ENCODE results near the gene CCDC178.

DNA sequence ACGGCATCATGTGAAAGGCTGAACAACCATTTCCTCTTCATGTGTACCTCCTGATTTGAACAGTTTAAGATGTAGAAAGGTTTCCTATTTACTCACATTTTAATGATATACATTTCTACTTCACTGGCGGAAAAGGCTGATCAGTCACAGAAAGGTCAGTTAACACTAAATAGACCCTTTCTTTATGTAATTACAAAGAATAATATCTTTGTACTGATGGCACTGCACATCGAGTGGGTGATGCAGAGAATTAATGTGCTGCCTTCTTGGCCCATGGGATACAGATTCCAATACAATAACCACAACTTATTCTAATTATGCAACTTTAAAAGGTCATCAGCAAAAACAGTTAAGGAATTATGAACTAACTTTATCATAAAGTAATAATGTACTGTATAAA is 339.2 kb downstream of the CCDC178 start:
- TF ChIP-seq POLR2A (IDR thresholded peaks at IDR 0.05): no peak
- no peak for TF ChIP-seq CTCF (IDR thresholded peaks at IDR 0.05)

Data from adrenal gland (tissue), 5 donors.